Hindlimb muscle (tissue), 1 donor: ENCODE data around the gene TMEM82. TPM values are rescaled to one million over a fixed set of nuclear protein-coding genes. Genes with fewer than 3 reads are reported as not detected.

Experiments used
- DNase-seq: peaks from one replicate; pipeline ENCODE4 v3.0.0-alpha.2; 2013
- polyA plus RNA-seq: library from polyadenylated mRNA; unstranded; fragments of 120-200 nt; gene quantifications from one replicate; pipeline ENCODE4 v1.2.1, GENCODE V29; 2013; ENCODE audit not compliant: insufficient read length

TMEM82 gene
- polyA plus RNA-seq, 1 donor = not detected

DNA sequence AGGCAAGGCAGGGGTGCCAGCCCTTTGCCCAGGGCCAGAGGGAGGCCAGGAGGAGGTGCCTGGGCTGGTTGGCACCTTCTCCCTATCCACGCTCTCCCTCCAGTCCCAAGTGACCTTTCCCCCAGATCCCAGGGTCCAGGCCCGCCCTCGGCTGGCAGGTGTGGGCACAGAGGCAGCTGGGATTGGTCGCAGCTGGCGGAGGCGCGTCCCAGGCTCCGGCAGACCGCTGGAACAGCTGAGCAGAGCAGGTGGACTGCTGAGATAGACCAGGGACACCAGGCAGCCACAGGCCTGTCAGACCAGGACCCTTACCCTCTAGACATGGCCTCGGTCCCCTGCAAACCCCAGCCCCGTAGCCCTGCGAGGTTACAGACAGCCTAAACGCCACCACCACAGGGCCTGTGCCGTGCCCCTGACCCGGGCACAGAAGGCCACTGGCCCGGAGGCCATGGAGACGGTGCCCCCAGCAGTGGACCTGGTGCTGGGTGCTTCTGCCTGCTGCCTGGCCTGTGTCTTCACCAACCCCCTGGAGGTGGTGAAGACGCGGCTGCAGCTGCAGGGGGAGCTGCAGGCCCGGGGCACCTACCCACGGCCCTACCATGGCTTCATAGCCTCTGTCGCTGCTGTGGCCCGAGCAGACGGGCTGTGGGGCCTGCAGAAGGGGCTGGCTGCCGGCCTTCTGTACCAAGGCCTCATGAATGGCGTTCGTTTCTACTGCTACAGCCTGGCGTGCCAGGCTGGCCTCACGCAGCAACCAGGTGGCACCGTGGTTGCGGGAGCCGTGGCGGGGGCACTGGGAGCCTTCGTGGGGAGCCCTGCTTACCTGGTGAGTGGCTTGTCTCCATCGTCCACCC lies 6.0 kb upstream of the TMEM82 start, which contains the start of gene SLC25A34:
Gene SLC25A34 (plus strand): TSS at position 221 of the 854 bp plus-strand sequence. CDS start 228 bp downstream, at position 449.
- no peak for DNase-seq

DNA sequence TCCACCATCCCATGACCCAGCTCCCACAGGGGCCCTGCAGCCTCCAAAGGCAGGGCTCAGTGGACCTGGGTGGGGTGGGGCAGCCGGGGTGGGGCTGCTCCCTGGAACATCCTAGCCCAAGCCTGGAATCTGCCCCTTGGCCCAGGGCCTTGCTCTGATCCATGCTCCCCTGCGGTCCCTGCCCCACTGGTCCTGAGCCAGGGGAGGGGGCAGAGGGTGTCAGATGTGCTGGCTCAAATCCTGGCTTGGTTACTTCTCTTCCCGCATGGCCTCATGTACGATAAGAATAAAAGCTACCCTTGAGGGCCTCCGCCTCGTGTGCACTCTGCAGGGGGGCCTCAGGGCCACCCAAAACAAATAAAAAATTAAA lies 5.4 kb upstream of the TMEM82 start:
- DNase-seq = no peak

DNA sequence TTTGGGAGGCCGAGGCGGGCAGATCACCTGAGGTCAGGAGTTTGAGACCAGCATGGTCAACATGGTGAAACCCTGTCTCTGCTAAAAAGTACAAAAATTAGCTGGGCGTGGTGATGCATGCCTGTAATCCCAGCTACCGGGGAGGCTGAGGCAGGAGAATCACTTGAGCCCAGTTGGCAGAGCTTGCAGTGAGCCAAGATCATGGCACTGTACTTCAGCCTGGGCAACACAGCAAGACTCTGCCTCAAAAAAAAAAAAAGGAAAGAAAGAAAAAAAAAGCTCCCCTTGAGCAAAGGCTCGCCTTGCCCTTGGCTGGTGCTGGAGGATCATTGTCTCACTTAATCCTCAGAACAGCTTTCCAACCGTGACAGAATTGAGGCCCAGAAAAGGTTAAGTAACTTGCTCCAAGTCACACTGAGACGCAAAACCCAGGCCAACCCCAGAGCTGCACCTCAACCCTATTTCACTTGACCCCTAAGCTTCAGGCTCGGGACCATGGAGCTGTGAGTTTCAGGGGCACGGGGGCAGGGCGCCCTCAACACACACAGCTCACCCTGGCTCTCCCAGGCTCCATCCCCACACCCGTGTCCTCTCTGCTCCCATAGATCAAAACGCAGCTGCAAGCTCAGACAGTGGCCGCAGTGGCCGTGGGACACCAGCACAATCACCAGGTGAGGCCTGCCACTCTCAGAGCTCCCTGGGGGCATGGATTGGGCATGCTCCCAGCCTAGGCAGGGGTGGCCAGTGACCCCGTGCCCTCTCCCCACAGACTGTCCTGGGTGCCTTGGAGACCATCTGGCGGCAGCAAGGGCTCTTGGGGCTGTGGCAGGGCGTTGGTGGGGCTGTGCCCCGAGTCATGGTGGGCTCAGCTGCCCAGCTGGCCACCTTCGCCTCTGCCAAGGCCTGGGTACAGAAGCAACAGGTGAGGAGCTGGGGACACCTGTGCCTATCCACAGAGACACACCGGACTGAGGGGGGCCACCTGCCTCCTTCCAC lies 4.7 kb upstream of the TMEM82 start:
- no peak for DNase-seq

DNA sequence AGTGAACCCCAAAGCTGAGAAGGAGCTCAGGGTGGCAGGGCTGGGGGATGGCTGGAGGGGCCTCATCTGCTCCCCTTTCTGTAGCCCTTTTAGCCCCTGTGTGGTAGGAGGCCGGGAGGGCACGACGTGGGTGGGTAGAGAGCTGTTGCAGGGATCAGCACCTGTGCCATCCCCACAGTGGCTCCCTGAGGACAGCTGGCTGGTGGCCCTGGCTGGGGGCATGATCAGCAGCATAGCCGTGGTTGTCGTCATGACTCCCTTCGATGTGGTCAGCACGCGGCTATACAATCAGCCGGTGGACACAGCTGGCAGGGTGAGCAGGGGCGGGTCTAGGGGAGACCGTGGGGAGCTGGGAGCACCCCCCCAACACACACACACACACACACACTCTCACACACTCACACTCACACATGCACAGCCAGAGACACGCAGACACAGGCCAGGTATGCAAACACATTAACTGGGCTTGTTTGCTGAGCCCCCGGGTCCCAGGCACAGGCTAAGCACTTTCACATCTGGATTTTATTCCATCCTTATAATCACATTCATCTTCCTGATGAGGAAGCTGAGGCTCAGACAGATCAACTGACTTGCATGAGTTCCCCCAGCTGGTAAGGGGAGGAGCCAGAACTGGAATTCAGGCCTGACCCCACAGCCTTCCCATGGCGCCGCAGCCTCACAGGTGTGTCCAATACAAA lies 3.7 kb upstream of the TMEM82 start:
- no peak for DNase-seq

DNA sequence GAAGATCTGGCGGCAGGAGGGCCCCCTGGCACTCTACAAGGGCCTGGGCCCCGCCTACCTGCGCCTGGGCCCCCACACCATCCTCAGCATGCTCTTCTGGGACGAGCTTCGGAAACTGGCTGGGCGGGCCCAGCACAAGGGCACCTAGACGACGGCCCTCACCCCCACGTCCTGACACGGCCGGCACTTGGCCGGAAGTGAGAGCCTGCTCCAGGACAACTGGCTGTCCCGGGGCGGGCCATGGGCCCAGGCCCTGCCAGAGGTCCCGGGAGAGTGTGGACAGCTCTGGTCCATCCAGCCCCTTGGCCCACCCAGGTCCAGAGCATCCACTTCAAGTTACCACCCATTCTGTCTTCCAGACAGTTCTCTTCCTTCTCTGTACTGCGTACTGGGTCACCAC lies 3.0 kb upstream of the TMEM82 start:
- no peak for DNase-seq

DNA sequence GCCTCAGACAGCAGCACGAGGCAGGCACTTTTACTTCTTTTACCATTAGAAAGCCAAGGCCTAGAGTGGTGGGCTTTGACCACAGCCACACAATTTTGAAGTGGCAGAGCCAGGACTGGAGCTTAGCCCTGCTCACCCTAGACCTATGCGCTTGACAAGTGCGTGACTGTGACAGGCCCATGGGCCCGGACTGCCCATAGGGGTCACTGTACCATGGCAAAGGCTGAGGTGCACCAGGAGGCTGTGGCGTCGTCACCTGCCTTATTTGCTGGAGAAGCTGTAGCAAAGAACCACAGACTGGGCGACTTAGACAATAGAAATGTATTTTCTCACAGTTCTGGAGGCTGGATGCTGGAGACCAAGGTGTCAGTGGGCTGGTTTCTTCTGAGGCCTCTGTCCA lies 2.6 kb upstream of the TMEM82 start:
- no peak for DNase-seq

DNA sequence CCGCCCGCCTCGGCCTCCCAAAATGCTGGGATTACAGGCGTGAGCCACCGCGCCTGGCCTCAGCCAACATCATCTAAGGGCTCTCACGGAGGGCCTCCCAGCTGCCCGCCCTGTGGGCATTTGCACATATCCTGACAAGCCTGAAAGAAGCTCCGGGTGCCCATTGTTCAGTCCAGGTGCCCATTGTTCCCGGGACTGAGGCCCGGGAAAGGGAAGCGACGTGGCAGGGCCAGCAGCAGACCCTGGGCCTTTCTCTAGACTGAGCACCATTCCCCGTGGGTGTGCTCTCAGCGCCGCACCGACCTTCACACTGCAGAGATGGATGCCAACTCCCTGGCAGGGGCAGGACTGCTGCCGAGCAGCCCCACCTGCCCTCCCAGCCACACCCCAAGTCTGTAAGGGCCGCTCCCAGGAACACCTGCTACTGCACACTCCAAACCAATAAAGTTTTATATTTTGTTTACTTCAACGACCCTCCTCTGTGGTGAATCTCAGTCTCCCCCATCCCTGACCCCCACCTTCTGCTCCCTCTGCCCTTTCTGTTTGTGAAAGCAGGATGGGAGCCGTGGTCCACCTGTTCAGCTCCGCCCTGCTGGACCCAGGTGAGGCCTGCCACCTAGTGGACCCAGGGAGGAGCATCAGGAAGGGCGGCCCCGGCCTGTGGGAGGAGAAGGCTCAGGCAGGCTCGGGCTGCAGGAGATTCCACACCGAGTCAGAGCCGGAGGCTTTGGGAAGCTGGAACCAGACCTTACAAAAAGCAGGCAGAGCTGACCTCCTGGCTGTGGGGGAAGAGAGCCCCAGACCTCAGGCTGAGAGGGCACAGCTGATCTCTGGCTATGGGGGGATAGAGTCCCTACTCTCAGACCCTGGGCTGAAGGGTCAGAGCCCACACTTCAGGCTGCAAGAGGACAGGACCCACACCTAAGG lies 1.1 kb upstream of the TMEM82 start:
- DNase-seq = no peak

DNA sequence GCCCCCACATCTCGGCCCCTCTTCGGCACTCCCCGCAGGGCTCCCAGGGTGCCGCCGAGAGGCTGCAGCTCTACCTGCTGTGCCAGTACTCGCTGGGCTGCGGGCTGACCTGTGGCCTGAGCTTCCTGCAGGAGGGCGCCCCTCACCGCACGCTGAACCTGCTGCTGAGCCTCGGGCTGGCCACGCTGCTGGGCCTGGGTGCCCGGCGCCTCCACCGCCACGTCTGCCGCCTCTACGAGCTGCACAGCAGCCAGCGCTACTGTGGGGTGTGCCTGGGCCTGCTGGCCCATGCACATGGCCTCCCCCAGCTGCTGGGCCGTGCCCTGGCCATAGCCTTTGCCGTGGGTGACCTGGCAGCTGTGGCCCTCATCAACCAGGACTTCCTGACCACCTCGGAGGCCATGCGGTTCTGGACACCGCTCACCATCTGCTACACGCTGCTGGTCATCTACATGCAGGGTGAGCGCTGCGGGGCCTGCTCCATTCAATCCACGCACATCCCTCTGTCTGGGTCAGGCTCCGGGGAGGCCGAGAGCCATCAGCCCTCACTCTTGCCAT lies 1.9 kb downstream of the TMEM82 start:
- DNase-seq = no peak

DNA sequence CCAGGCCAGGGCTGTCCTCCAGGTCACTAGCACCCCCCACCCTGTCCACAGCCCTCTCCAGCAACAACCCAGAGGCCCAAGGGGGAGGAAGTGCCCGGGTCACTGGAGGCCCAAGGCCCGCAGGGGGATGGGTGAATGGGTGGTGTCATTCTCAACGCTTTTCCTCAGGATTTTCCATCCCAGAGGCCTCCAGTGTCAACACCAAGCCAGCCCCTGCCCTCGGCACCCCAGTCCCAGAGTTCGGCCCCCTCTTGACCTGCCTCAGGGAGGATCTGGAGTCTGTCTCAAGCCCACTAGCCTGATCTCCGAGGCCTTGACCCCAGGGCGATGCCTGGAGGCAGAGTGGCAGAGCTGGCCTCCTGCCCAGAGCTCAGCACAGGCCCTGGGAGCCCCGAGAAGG lies 5.1 kb downstream of the TMEM82 start:
- DNase-seq = no peak

DNA sequence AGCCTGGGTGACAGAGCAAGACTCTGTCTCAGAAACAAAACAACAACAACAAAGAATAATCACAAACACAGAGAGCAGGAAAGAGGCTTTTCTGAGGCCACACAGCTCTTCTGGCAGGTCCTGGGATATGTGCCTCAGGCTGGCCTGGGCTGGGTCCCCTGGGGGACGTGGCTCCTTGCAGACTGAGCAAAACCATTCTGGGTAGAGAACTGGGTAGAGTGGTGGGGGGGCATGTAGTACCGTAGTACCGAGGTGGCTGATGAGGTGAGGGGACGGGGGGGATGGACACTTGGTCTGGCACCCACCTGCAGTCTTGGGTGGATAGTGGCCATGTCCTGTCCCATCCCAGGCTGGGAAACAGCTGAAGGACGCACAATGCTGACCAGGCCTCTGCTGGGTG lies 6.0 kb downstream of the TMEM82 start:
- no peak for DNase-seq

DNA sequence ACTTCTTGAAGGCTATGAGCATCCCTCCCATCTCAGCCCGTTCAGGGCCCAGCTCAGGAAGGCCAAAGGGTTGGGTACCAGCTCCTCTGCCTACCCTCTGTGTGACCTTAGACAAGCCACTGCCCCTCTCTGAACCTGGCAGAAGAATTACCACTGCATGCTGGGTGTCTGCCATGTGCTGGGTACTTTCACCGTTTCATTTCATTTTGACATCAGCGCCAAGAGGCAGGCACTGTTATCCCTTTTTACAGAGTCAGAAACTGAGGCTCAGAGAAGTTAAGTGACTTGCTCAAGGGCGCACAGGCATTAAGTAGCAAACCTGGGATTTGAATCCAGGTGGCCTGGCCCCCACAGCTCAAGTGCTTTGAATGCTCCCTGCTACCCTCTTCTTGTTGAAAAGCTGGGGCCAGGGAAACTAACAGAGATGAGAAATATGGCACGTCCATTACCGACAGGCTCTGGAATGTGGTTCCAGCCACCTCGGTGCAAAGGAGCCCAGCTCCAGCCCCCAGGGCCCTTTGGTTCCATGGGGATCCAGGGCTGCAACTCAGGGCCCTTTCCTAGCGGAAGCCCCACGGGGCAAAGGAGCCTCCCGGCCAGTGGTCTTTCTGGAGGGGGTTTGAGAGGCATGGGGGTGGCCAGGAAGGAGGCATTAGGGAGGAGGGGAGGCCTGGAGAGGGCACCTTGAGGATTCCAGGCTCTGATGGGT lies 6.5 kb downstream of the TMEM82 start:
- no peak for DNase-seq

DNA sequence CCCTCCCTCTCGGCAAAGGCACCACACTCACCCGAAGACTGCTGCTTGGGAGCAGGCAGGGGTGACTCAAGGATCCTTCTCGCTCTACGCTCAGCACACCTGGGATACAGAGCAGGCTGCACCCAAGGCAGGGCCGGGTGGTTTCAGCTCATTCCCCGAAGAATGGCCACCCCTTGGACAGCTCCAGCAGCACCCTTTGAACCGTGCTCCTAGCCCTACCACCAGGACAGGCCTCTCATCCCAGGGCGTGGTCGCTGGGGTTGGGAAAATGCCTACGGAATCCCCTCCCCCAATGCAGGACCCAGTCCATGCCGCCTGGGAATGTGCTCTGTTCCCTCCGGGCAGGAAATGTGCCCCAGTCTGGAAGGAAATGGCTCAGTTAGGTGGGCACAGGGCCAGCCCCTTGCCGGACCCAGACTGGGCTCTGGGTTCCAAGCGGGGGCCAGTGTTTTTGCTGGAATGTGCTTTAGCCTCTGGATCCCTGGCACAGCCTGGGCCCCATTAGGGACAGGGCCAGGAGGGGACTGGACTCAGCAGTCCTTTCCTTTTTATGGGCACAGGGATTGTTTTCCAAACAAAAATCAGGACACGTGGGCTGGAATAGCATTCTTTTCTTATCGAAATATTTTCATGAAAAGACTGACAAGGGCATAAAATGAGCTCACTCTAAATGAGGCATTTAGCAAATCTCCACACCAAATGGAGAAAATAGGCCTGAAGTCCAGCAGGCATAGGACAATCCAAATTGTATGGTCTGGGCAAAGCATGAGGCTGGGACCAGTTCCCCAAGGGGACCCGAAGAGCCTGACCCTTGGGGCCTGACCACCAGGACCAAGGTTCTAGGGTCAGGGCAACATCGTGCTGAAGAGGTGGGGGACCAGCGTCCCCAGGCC lies 7.3 kb downstream of the TMEM82 start:
- no peak for DNase-seq

DNA sequence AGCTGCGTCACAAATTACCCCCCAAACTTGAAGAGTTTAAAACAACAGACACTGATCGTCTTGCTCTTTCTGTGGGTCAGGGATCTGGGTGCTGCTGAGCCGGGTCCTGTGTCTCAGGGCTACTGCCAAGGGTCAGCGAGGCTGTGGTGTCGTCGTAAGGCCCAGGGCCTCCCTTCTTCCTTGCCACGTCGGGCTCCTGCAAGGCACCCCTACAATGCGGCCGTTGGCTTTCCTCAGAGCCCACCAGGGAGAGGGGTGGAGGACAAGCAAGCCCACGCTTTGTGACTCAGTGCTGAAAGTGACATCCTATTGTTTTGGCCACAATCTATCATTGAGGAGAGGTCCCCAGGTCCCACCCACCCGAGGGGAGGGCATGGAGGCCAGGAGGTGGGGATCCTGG lies 8.6 kb downstream of the TMEM82 start:
- DNase-seq = no peak

DNA sequence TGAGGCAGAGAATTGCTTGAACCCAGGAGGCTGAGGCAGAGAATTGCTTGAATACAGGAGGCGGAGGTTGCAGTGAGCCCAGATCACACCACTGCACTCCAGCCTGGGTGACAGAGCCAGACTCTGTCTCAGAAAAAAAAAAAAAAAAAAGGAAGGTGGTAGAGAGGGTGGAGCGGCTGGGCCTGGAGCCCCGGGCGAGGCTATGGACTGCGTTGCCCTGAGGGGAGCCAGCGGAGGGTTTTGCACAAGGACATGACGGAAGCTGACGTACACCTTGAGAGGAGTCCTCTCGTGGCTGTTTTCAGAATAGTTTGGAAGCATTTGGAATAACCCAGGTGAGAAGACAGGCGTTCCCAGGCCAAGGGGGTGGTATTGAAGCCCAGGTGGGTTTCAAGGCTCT lies 9.4 kb downstream of the TMEM82 start:
- no peak for DNase-seq

DNA sequence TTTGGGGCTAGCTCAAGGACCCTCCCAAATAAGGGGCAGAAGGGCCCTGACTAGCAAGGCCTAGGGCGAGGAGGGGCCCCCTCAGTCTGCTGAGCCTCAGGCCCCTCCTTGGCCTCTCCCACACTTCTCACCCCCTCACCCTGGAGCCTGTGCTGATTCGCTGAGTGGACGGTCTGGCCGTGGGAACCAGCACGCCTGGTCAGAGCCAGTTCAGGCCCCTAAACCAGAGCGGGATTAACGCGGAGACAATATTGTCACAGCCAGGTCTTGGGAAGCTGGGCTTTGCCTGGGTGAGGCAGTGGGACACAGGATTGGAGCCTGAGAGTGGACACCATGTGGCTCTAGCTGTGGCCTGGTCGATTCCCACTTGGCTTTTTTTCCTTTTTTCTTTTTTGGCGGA lies 11.5 kb downstream of the TMEM82 start:
- no peak for DNase-seq

DNA sequence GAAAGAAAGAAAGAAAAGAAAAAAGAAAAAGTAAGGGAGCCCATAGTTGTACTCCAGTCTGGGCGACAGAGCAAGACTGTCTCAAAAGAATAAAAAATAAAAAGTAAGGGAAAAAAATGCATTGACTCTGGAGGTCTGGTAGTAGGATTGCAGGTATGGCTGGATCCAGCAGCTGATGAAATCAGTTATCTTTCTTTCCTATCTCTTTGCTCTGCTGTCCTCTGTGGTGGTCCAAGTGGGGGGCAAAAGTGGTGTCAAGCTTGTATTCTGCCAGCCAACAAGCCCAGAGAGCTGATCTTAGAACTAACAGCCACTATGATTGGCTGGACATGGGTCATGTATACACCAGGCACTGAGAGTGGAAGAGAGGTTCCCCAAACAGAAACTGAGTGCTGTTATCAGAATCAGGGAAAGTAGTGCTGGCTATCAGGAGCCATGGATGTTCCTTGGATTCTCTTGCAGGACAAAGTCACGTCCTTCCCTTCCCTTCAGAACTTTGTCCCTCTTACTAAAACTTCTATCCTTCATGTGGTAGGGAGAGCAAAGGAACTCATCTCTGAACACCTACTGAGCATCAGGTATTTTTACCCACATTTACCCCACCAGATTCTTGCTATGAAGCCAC lies 12.8 kb downstream of the TMEM82 start:
- no peak for DNase-seq

DNA sequence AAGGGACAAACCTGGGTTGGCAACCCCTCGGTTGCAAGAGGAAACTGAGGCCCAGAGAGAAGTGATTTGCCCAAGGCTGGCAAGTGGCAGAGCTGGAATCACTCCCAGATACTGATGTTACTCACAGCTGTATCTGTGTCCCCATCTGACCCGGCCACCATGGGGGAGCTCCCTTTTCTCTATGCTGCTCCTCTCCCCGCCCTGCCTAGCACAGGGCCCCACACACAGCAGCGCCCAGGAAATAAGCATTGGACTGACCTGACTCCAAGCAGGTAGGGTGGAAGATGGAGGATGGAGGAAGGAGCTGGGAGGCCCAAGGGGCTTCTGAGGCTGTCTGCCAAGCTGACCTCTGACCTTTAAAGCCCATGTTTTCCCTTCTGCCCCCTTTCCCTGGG lies 13.3 kb downstream of the TMEM82 start:
- DNase-seq = no peak

DNA sequence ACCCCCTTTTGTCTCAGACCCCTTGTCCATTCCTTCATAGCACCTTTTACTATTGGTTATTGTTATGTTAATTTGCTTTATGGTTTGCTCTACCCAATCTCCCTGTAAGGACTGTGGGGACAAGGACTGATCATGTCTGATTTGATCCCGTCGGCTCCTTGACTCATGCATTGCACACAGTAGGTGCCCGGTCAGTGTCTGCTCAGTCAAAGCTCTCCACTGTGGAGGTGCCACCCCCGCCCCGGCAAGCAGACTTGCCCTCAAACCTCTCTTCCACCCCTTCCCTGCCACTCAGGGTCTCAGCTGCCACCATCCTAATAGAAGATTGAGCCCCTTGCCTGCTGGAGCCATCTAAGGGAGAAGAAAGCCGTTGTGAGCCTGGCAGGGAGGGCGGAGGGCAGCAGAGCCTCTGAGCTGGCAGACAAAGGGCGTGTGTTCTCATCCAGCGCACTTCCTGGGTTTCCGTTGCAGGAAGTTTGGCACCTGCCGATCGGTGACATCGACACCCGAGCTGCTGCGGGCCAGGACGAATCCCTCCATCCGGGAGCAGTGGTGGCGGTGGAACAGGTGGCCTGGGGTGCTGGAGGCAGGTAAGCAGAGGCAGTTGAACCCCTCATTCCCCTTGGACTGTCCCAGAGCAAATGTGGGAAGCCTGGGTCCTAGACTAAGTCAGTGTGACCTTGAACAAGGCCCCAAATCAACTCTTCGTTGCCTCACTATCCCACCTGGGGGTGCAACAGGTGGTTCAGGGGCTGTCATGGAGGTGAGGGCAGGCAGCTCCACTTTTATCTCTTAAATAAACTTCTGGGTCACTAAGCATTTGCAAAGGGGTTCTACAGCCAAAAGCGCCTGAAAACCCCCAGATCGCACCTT lies 14.1 kb downstream of the TMEM82 start:
- no peak for DNase-seq
